LNCaP clone FGC (cell line): Measurements from ENCODE around the gene ATXN3.
A peak's percentile ranks its signal among the peaks of the same experiment; 100 is the strongest.

Source experiments
- DNase-seq: peaks from one replicate; pipeline ENCODE4 v3.0.0-alpha.2; 2011; ENCODE audit warnings: low read depth
- H3K4me3 ChIP-seq: 2 replicates; pipeline ENCODE4 v1.5.1; 2011; ENCODE audit warnings: mild to moderate bottlenecking, low read depth, low read length, control low read depth
- TF ChIP-seq, protein P1 (sequence below): IDR thresholded peaks from 2 replicates; pipeline ENCODE4 v1.5.1; 2012; ENCODE audit warnings: mild to moderate bottlenecking; ENCODE audit not compliant: control insufficient read depth, insufficient read depth; ENCODE audit errors: extremely low read depth

The ATXN3 gene

DNA sequence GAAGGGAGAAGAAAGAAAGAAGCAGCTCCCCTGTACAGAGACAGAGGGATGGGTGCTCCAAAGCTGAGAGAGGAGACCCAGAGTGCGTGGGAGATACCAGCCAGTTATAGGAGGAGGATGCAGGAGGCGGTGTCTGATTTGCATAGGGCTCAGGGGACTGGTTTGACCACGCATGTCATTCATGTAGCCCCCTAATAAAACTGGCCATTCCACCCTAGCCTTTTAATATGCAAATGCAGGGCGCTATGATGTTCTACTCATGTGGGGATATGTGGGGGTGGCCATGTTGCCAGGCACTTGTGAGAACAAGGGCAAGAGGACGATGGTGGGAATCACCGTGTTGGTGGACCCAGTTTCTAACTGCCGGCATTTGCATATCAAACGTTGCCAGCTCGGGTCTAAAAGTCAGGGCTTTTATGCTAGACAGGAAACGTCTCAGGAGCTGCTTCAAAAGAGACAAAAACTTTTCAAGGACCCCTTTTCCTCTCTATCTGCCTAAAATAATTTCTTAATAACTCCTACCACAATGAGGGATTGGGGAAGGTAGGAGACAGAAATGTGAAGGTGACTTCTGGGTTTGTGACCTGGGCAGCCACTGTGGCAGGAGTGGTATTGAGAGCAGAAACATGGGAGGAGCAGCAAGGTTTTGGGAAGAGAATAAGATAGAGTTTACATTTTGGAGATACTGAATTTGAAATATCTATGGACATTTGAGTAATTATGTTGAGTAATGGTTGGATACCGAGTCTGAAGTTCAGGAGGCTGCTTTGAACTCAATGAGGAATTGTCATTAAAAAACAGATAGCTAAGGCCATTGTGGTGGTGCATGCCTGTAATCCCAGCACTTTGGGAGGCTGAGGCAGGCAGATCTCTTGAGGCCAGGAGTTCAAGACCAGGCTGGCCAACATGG lies 2.2 kb upstream of the ATXN3 start:
- H3K4me3 ChIP-seq, result no peak overlapping the region
- no peak for DNase-seq
- TF ChIP-seq, protein P1, sequence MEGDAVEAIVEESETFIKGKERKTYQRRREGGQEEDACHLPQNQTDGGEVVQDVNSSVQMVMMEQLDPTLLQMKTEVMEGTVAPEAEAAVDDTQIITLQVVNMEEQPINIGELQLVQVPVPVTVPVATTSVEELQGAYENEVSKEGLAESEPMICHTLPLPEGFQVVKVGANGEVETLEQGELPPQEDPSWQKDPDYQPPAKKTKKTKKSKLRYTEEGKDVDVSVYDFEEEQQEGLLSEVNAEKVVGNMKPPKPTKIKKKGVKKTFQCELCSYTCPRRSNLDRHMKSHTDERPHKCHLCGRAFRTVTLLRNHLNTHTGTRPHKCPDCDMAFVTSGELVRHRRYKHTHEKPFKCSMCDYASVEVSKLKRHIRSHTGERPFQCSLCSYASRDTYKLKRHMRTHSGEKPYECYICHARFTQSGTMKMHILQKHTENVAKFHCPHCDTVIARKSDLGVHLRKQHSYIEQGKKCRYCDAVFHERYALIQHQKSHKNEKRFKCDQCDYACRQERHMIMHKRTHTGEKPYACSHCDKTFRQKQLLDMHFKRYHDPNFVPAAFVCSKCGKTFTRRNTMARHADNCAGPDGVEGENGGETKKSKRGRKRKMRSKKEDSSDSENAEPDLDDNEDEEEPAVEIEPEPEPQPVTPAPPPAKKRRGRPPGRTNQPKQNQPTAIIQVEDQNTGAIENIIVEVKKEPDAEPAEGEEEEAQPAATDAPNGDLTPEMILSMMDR, result no peak

DNA sequence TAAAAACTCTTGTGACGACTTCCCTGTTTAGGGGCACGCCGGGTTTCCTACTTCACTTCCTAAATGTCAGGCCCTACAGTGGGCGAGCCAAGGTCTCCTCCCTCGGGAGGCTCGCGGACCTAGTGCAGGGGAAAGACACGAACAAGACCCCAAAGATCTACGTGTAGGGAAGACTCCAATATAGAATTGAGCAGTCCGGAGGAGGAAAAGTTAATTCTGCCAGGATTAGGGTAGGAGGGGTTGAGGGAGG lies 564 bp downstream of the ATXN3 start:
- DNase-seq, result no peak
- TF ChIP-seq, protein P1, result no peak
- peak overlapping the region; percentile 89 for H3K4me3 ChIP-seq

DNA sequence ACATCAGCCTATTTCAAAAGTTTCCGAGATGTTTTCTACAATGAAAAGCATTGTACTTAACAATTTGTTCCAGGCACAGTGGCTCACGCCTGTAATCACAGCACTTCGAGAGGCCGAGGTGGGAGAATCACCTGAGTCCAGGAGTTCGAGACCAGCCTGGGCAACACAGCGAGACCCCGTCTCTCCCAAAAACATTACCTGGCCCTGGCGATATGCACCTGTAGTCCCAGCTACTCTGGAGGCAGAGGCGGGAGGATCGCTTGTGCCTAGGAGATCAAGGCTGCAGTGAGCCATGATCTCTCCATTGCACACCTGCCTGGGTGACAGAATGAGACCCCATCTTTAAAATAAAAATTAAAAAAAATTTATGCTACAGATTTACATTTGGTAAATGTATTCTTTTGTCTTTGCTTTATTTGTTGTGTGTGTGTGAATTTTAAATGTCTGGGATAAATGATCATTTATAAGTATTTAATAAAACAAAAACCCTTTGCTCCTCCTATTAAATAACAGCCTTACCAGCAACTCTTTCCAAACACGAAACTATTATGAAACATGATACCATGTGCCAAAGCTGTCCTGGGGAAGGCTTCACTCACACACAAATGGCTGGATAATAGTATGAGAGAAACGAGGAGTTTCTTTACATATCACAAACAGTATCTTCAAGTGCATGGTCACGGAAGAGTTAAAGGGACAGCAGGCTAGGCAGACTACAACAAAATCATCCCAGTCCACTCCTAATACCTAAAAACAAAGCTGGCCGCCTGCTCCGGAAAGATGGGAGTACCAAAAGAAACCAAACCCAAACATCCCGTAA lies 1.1 kb downstream of the ATXN3 start:
- TF ChIP-seq, protein P1, result no peak
- peak overlapping the region; percentile 89 for H3K4me3 ChIP-seq
- no peak for DNase-seq

DNA sequence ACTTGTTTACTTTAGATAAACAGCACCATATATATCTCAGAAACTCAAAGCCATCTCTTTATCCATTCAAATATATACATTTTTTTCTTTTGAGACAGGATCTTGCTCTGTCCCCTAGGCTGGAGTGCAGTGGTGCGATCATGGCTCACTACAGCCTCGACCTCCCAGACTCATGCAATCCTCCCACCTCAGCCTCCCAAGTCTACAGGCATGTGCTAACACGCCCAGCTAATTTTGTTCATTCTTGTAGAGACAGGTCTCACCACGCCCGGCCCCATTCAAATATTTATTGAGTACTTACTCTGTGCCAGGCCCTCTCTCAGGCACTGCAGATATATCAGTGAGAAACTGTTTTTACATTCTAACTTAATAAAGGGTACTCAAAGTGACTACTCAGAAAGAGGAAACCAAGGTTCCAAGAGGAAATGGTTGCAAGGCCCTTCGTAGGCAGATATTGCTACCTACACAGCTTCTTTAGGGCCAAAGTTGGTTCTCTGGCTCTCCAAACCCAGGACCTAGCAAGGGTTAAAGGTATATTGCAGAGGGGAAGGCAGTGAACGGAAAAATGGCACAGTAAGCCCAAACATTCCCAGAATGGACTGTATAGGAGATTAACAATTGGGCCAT lies 2.9 kb downstream of the ATXN3 start:
- TF ChIP-seq, protein P1, result no peak
- no peak overlapping the region for H3K4me3 ChIP-seq
- no peak for DNase-seq

DNA sequence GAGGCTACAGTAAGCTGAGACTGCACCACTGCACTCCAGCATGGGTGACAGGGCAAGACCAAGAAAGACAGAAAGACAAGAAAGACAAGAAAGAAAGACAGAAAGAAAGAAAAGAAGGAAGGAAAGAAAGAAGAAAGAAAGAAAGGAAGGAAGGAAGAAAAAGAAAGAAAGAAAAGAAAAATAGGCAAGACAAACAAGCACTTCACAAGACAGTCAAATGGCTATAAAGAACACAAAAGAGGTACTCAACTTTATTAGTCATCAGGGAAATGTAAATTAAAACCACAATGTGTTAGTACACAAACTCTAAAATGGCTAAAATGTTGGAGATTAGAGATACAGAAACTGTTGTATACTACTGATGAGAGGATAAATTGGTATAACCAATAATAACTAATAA lies 6.6 kb downstream of the ATXN3 start:
- no peak for DNase-seq
- TF ChIP-seq, protein P1, result no peak

DNA sequence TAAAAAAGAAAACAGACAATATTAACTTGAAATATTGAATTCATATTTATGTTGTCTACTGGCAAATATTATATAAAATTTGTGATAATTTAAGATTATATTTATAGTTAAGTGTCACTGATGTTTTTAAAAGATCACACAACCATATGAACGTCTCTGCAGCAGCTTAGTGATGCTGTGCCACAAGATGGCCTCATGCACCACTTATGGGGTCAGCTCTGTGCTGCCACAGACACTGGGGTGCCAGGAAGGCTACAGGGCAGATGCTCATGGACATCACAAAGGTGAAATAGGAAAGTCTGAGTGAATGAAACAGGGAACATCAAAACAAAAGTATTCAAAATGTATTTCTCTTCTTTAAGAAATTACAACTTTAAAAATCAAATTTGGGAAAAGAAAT lies 13.1 kb downstream of the ATXN3 start:
- TF ChIP-seq, protein P1, result no peak; the same call in 1 of the 2 replicates
- DNase-seq, result no peak
- no peak overlapping the region for H3K4me3 ChIP-seq

More for the DNA sequence above, 6.6 kb downstream of the ATXN3 start:
- no peak overlapping the region for H3K4me3 ChIP-seq
